H1 (cell line): ENCODE results near the gene SPDEF. TPM values are rescaled to one million over a fixed set of nuclear protein-coding genes. Genes with fewer than 3 reads are reported as not detected.

ENCODE experiments used
- CREB1 ChIP-seq: IDR thresholded peaks from 2 replicates; pipeline ENCODE4 v1.6.1; 2012; ENCODE audit warnings: inconsistent platforms
- KDM1A ChIP-seq: fragments of 200-600, 300-600 bp; sonication (generic); IDR thresholded peaks from 2 replicates; pipeline ENCODE4 v1.7.1; 2016; ENCODE audit warnings: mild to moderate bottlenecking, low read length, borderline replicate concordance
- POLR2A ChIP-seq, 2 experiments: IDR thresholded peaks; 1 replicate in 1 of 2; 2 replicates in 1 of 2; pipeline ENCODE4 v1.6.1; 2011; ENCODE audit warnings: low read depth in 2 of 2, low read length in 2 of 2, mild to moderate bottlenecking in 2 of 2; ENCODE audit errors: control extremely low read depth in 1 of 2
- POU5F1 ChIP-seq: IDR thresholded peaks from 2 replicates; pipeline ENCODE4 v1.6.1; 2011; ENCODE audit warnings: low read depth, mild to moderate bottlenecking, low read length, moderate library complexity
- RBBP5 ChIP-seq: IDR thresholded peaks from 2 replicates; pipeline ENCODE4 v1.7.1; 2012; ENCODE audit warnings: low read depth, mild to moderate bottlenecking, inconsistent platforms, low read length, moderate library complexity, borderline replicate concordance
- RNF2 ChIP-seq: fragments of 200-900, 300-1000 bp; sonication (generic); IDR thresholded peaks from 2 replicates; pipeline ENCODE4 v1.7.1; 2016; ENCODE audit warnings: borderline replicate concordance, low read depth, mild to moderate bottlenecking, antibody characterized with exemption, low read length; ENCODE audit not compliant: poor library complexity, severe bottlenecking; ENCODE audit errors: missing control alignments
- polyA plus RNA-seq, 7 experiments: library from polyadenylated mRNA; depleted of rRNA in 3 of 7; stranded (reverse) in 5 of 7; unstranded in 2 of 7; fragments of >200 nt in 5 of 7; fragments of 200-250 nt in 2 of 7; gene quantifications; 1 replicate in 5 of 7; 2 replicates in 1 of 7; 4 replicates in 1 of 7; pipeline versions ENCODE4 v1.2.1 to v1.2.3, GENCODE V29; 2011 to 2013; ENCODE audit warnings: missing spikeins in 2 of 7, mixed read lengths in 2 of 7
- total RNA-seq: library from RNA; stranded (reverse); fragmentation: NEBNext Ultra II Directional; extraction: Animal tissue kit (Norgen Biotek cat#: 25700); gene quantifications from 2 replicates; pipeline ENCODE4 v1.2.1, GENCODE V29; 2021

Gene SPDEF
- total and polyA plus RNA-seq, 2 of the 8 experiments (the other 6 are each of a cell fraction or from before 2014, with no cell fraction given) = 0.15 to 0.30 TPM

GRCh38 chr6:34593701-34594100, 37.6 kb upstream of the SPDEF start (continued):
- TF ChIP-seq POU5F1 (no peak), KDM1A (no peak), RNF2 (no peak), POLR2A (IDR thresholded peaks at IDR 0.05; ENCODE audit: control extremely low read depth in 1 of 2, low read depth in 2 of 2, low read length in 2 of 2) (no peak), CREB1 (no peak), RBBP5 (no peak)
